Uterus (tissue), 2 donors: Measurements from ENCODE around the gene VSIR.

Experiments used
- POLR2A ChIP-seq, 2 donors: fragments of 450-650 bp; IDR thresholded peaks; one replicate each; pipeline ENCODE4 v1.6.1; 2016; ENCODE audit warnings: antibody characterized with exemption in 2 of 2, mild to moderate bottlenecking in 1 of 2, moderate library complexity in 1 of 2
- TF ChIP-seq, protein P1 (sequence below), 4 experiments: fragments of 200-600 bp in 2 of 4; fragments of 450-650 bp in 2 of 4; sonication (generic) in 2 of 4; IDR thresholded peaks; one replicate each; pipeline ENCODE4 v1.5.1; 2016 to 2019; ENCODE audit warnings: antibody characterized with exemption in 4 of 4, mild to moderate bottlenecking in 2 of 4, moderate library complexity in 1 of 4

DNA sequence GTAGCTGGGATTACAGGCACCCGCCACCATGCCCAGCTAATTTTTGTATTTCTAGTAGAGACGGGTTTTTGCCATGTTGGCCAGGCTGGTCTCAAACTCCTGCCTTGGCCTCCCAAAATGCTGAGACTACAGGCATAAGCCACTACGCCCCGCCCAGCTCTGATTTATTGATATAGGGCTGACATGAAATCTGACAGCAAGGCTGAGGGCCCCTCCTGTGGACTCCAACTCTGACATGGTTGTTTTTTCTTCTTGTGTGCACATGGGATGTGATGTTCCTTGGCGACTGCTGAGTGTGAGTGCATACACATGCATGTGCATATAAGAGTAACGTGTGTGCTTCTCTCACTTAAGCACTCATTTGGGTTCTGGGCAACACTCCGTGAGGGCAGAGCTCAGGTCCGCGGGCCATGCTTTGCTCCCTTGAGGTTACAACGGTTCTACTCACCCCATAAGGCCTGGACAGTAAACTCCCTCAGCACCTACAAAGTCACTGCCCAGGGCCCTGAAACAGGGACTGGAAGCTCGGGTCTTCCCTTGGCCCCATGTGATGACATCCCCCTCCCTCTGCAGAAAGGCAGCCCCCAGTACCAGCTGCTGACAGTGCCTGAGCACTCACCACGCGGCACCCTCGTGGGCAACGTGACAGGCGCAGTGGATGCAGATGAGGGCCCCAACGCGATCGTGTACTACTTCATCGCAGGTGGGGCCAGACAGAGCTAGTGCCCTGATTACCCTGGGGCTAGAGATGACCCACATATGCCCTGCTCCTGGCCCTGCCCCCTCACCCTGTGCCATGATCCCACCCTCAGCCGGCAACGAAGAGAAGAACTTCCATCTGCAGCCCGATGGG lies 33.6 kb upstream of the VSIR start:
- no peak for TF ChIP-seq POLR2A (IDR thresholded peaks at IDR 0.05)
- TF ChIP-seq, protein P1, sequence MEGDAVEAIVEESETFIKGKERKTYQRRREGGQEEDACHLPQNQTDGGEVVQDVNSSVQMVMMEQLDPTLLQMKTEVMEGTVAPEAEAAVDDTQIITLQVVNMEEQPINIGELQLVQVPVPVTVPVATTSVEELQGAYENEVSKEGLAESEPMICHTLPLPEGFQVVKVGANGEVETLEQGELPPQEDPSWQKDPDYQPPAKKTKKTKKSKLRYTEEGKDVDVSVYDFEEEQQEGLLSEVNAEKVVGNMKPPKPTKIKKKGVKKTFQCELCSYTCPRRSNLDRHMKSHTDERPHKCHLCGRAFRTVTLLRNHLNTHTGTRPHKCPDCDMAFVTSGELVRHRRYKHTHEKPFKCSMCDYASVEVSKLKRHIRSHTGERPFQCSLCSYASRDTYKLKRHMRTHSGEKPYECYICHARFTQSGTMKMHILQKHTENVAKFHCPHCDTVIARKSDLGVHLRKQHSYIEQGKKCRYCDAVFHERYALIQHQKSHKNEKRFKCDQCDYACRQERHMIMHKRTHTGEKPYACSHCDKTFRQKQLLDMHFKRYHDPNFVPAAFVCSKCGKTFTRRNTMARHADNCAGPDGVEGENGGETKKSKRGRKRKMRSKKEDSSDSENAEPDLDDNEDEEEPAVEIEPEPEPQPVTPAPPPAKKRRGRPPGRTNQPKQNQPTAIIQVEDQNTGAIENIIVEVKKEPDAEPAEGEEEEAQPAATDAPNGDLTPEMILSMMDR (IDR thresholded peaks at IDR 0.05): no peak
